Measurements from ENCODE around the gene IL25.

Gene IL25

GRCh38 chr14:23335623-23336022, 37.0 kb upstream of the IL25 start:
- TF ChIP-seq CTCF (IDR thresholded peaks at IDR 0.05; ENCODE audit: low read depth, low read length), result no peak
- no peak for DNase-seq (ENCODE audit: extremely low read depth, low read depth)

GRCh38 chr14:23339506-23340268, 32.9 kb upstream of the IL25 start:
- TF ChIP-seq CTCF (IDR thresholded peaks at IDR 0.05; ENCODE audit: low read depth, low read length), result no peak
- DNase-seq (ENCODE audit: extremely low read depth, low read depth), result no peak

GRCh38 chr14:23344481-23344880, 28.1 kb upstream of the IL25 start:
- DNase-seq (ENCODE audit: extremely low read depth, low read depth), result no peak
- no peak for TF ChIP-seq CTCF (IDR thresholded peaks at IDR 0.05; ENCODE audit: low read depth, low read length)

- DNase-seq (ENCODE audit: extremely low read depth, low read depth), result no peak
Measured at GRCh38 chr14:23345987-23346692, 26.5 kb upstream of the IL25 start.

GRCh38 chr14:23346693-23347405, 25.8 kb upstream of the IL25 start:
- TF ChIP-seq CTCF (IDR thresholded peaks at IDR 0.05; ENCODE audit: low read depth, low read length), result no peak
- no peak for DNase-seq (ENCODE audit: extremely low read depth, low read depth)

More at GRCh38 chr14:23345987-23346692, 26.5 kb upstream of the IL25 start:
- TF ChIP-seq CTCF (IDR thresholded peaks at IDR 0.05; ENCODE audit: low read depth, low read length), result no peak

- TF ChIP-seq CTCF (IDR thresholded peaks at IDR 0.05; ENCODE audit: low read depth, low read length), result no peak
- DNase-seq (ENCODE audit: extremely low read depth, low read depth), result no peak
Measured at GRCh38 chr14:23347406-23348296, 25.0 kb upstream of the IL25 start.

Data from AG09319 (cell line).